Esophagus squamous epithelium (tissue), 4 donors: Measurements from ENCODE around the gene DNAH9.

Experiments used
- POLR2A ChIP-seq, 4 donors: fragments of 450-650 bp; IDR thresholded peaks; one replicate each; pipeline ENCODE4 v1.6.1; 2017; ENCODE audit warnings: antibody characterized with exemption in 4 of 4, mild to moderate bottlenecking in 4 of 4, moderate library complexity in 3 of 4
- TF ChIP-seq, protein P1 (sequence below), 6 experiments: fragments of 450-650 bp in 4 of 6; fragments of 200-600 bp in 2 of 6; sonication (generic) in 2 of 6; IDR thresholded peaks; one replicate each; pipeline ENCODE4 v1.5.1; 2016 to 2019; ENCODE audit warnings: antibody characterized with exemption in 6 of 6, mild to moderate bottlenecking in 4 of 6, moderate library complexity in 4 of 6

DNA sequence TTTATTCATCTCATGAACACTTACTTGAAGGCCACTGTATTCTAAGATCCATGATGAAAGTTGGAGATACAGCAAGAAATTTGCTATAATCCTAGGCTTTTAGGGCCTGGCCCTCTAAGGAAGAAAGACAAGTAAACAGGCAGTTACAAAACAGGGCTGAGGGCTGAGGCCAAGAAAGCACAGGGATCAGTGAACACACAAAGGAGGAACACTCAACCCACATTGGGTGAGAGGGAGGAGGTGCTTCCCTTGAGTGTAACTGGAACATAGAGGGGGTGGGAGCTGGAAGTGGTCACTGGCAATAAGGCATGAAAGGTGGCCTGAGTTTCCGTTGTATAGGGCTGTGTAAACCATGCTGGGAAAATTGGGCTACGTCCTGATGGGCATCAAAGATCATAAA lies 286.8 kb downstream of the DNAH9 start:
- no peak for TF ChIP-seq POLR2A (IDR thresholded peaks at IDR 0.05)
- TF ChIP-seq, protein P1, sequence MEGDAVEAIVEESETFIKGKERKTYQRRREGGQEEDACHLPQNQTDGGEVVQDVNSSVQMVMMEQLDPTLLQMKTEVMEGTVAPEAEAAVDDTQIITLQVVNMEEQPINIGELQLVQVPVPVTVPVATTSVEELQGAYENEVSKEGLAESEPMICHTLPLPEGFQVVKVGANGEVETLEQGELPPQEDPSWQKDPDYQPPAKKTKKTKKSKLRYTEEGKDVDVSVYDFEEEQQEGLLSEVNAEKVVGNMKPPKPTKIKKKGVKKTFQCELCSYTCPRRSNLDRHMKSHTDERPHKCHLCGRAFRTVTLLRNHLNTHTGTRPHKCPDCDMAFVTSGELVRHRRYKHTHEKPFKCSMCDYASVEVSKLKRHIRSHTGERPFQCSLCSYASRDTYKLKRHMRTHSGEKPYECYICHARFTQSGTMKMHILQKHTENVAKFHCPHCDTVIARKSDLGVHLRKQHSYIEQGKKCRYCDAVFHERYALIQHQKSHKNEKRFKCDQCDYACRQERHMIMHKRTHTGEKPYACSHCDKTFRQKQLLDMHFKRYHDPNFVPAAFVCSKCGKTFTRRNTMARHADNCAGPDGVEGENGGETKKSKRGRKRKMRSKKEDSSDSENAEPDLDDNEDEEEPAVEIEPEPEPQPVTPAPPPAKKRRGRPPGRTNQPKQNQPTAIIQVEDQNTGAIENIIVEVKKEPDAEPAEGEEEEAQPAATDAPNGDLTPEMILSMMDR (IDR thresholded peaks at IDR 0.05): no peak
